GM19239 (cell line): ENCODE measurements around the gene OSBPL2.

Experiments
- DNase-seq: peaks from one replicate; pipeline ENCODE4 v3.0.0; 2011; ENCODE audit warnings: low spot score; ENCODE audit not compliant: insufficient read length
- FAIRE-seq: peaks from 2 replicates; lab custom pipeline; 2011; peaks lifted over from hg19 to GRCh38; lab: Jason Lieb, UNC

The OSBPL2 gene

DNA sequence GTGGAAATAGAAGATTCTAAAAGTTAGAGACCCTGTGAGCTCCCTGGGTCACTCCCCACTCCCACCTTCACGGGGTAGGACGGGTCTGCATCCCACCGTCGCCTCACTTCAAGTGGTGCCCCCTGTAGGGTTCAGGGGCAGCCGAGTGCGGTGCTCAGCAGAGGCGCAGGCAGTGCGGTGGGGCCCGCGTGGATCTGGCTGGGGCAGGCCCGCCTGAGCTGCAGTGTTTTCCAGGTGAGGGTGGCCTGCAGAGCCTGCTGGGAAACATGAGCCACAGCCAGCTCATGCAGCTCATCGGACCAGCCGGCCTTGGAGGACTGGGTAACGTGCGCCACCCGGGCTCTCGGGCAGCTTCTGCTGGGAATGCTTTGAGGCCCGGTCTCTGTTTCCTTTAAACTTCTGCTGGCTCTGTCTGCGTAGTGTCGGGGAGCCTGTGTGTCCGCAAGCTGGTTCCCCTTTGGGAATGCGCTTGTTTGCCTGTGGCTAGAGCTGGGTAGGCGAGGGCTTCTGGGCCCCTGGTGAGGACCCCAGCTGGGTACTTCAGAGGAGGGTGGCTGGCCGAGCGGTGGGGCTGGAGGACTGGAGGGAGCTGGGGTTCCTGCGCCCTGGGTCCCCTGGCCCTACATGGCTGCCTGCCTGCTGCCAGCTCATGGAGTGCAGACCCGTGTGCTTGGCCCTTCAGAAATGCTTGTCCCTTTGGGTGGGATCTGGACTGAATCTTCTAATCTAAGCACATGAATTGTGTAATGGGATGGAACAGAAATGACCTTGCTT, 68.3 kb downstream of the OSBPL2 start:
- FAIRE-seq = no peak
- no peak for DNase-seq

DNA sequence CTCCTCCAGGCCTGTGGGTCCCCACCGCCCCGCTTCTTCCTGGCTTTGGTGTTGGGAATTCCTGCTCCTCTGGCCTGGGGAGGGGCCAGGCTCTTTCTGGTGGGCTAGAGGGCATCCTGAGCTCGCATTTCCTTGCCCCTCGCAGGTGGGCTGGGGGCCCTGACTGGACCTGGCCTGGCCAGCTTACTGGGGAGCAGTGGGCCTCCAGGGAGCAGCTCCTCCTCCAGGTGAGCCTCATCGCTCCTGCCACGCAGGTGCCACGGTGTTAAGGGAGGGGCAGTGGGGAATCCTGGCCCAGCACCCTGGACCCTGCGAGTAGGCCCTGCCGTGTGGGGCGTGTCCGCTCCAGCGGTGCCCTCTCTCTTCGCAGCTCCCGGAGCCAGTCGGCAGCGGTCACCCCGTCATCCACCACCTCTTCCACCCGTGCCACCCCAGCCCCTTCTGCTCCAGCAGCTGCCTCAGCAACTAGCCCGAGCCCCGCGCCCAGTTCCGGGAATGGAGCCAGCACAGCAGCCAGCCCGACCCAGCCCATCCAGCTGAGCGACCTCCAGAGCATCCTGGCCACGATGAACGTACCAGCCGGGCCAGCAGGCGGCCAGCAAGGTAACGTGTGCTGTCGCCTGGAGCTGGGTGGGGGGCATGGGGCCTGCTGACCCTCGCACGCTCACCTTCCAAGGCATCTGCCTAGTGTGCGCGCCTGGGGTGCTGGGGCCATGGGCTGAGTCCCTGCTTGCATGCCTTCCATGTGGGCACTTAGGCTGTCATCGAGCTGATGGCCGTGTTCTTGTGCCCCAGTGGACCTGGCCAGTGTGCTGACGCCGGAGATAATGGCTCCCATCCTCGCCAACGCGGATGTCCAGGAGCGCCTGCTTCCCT, 69.1 kb downstream of the OSBPL2 start:
- FAIRE-seq (no peak), DNase-seq (no peak)

DNA sequence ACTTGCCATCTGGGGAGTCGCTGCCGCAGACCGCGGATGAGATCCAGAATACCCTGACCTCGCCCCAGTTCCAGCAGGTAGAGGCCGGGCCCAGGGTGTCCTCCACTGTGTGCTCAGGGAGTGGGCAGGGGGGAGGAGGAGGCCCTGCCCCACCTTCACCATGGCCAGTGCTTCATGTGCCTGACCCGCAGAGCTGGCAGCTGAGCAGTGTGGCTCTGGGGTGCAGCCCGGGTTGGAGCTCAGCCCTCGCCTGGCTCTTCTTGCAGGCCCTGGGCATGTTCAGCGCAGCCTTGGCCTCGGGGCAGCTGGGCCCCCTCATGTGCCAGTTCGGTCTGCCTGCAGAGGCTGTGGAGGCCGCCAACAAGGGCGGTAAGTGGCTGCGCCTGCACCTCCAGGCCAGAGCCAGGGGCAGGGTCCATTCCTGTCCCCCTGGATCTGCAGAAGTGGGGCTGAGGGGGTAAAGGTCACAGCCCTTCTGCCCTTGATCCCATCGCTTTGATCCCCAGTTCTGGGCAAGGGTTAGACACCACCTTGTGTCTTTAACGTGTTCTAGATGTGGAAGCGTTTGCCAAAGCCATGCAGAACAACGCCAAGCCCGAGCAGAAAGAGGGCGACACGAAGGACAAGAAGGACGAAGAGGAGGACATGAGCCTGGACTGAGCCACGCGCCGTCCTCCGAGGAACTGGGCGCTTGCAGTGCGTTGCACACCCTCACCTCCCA, 69.9 kb downstream of the OSBPL2 start:
- FAIRE-seq = no peak

GRCh38 chr20:62309198-62309944, 71.0 kb downstream of the OSBPL2 start:
- FAIRE-seq = no peak

More for the DNA sequence above, 69.9 kb downstream of the OSBPL2 start:
- DNase-seq = no peak

DNA sequence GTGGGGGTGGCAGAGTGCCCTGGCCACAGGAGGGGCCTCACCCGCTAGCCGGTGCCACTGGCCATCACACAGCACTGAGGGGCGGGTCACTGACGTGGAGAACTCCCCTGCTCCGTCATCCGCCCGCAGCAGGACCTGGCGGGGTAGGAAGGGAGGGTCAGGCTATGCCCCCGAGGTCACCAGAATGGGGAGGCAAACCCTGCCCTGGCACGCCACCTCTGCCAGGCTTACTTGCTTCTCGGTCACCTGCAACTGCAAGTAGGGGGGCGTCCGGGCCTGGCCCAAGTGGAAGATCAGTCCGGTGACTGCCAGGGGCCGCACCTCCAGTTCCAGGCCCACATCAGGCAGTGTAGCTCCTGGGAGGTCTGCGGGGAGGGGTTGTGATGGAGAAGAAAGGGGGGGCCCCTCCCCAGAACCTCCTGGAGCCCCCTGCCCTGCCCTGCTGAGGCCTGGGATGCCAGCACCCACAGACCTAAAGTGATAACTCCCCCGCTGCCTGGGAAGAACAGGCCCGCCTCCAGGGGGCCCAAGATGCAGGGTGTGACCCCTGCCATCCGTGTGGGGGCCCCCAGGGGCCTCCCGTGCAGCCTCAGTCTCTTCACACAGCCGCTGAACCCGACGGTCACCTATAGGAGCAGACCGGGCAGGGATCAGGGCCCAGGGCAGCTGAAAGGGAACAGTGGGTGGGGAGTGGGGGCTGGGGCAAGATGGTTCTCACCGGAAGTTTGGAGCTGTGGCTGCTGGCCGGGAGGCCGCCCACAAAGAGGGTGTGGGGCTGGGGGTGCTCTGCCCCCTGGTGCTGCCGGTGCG, 71.8 kb downstream of the OSBPL2 start:
- FAIRE-seq (no peak), DNase-seq (no peak)

More at GRCh38 chr20:62309198-62309944, 71.0 kb downstream of the OSBPL2 start:
- DNase-seq = no peak

- FAIRE-seq (no peak), DNase-seq (no peak)
Measured at GRCh38 chr20:62310757-62311121, 72.4 kb downstream of the OSBPL2 start.

DNA sequence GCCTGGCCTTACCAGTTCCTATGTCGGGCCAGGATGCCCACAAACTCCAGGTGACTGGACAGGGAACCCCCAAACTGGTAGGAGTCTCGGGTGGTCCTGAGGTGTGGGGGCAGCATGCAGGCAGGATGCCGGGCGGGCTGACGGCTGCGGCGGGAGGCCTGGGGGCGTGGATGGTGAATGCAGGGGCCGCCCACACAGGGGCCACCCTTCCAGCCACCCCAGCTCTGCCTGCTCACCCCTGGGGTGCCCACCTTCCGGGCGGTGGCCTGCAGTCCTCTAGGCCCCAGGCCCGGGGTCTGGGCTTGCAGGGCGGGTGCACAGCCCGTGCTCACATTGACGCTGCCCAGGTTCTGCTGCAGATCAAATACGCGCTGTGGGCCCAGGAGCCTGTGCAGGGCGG, 72.8 kb downstream of the OSBPL2 start:
- FAIRE-seq (no peak), DNase-seq (no peak)

- FAIRE-seq = no peak
- no peak for DNase-seq
Measured at GRCh38 chr20:62311832-62312661, 73.7 kb downstream of the OSBPL2 start.

DNA sequence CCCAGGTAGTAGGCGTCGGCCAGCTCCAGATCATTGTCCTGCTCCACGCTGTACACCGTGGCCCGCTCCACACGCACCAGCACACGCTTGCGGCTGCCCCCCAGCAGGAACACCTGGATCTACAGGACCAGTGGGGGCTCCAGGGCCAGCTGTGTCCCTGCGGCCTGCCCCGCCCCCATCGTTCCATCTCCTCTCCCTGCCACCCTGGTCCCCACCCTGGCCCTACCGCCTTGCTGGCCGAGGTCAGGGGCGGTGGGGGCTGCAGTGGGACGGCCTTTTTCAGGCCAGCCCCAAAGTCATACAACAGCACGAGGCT, 74.3 kb downstream of the OSBPL2 start:
- DNase-seq (no peak), FAIRE-seq (no peak)

- DNase-seq (no peak), FAIRE-seq (no peak)
Measured at GRCh38 chr20:62313021-62313420, 74.7 kb downstream of the OSBPL2 start.

DNA sequence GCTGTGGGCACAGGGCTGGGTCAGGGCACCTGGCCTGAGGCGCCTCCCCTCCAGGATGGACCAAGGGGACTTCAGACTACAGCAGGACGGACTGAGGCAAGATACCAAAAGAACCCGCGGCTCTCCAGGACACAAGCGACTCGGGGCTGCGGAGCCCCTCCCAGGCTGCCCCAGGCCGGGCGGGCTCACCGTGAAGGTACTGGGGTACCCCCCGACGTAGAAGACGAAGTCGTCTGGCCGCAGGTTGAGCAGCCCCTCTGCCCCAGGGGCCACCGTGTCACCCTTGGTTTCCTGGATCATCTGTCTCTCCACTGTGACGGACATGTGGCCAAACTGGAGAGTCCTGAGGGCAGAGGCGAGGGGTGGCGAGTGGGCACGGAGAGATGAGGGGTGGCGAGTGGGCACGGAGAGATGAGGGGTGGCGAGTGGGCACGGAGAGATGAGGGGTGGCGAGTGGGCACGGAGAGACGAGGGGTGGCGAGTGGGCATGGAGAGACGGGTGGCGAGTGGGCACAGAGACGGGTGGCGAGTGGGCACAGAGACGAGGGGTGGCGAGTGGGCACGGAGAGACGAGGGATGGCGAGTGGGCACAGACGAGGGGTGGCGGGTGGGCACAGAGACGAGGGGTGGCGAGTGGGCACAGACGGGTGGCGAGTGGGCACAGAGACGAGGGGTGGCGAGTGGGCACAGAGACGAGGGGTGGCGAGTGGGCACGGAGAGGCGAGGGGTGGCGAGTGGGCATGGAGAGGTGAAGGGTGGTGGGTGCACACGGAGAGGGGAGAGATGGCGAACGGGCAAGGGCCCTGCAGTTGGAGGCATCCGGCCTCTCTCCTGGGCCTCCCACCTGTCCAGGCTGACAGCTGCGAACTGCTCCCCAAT, 75.4 kb downstream of the OSBPL2 start:
- FAIRE-seq (no peak), DNase-seq (no peak)

DNA sequence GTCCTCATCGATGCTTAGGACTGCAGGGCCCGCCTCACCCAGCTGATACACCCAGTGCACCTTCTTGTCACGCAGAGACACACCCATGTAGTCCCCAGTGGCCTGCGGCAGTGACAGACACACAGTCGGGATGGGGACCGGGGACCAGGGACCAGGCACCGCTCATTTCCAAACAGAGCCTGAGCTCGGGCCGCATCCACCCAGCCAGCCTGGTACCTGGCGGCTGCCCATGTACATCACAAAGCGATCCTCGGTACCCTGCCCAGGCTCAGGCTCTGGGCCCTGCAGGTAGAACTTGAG, 76.0 kb downstream of the OSBPL2 start:
- FAIRE-seq (no peak), DNase-seq (no peak)

DNA sequence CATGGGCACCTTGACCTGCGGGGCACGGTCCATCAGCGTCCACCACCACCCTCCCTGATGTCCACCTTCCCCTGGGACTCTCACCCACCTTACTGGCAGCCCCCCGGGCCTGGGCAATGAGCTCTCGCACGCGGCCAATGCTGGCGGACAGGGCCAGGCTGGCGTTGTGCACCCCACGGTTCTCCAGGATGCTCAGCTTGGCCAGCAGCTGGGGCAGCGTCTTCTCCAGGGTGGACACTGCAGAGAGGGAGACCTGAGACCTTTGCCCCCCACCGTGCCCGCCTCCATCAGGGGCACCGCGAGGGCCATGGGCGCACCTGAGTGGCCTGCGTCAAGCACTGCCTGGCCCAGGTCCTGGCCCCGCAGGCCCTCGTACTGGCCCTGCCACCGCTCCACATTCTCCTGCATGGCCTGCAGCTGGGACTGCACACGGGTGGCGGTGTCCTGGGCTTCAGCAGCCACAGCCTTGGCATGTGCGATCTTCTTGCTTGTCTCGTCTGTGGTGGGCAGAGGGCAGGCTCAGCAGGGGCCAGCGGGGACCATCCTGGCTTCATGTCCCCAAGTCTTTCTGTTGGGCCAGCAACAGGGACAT, 76.5 kb downstream of the OSBPL2 start:
- FAIRE-seq (no peak), DNase-seq (no peak)

DNA sequence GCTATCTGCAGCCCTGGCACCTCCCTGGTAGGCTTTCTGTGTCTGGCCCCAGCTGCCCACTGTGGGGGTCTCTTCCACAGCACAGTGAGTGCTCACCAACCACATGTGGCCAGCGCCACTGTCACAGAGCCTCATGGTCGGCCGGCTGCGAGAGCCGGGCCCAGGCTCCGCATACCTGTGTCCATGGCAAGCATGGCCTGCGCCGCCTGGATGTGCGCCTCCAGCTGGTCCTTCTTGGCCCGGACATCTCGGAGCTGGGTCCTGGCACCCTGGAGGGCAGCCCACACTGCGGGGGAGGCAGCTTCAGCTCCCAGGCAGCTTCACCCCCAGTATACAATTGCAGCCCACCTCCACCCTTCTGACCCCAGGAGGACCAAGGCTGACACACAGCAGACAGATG, 77.5 kb downstream of the OSBPL2 start:
- FAIRE-seq = no peak

GRCh38 chr20:62316331-62317166, 78.2 kb downstream of the OSBPL2 start:
- DNase-seq (no peak), FAIRE-seq (no peak)

More for the DNA sequence above, 77.5 kb downstream of the OSBPL2 start:
- DNase-seq = no peak

GRCh38 chr20:62317167-62317655, 78.9 kb downstream of the OSBPL2 start:
- FAIRE-seq (no peak), DNase-seq (no peak)
